Stimulated activated CD4-positive, alpha-beta T cell treated with anti-CD3 and anti-CD28 coated beads, Interleukin-1b, Interleukin-23, amount 100 ng/mL, for 24 hours (primary cell): ENCODE results near the gene MAD2L2.

ENCODE experiments used
- DNase-seq, 4 experiments: peaks; one replicate each; pipeline ENCODE4 v3.0.0-alpha.2; 2020; ENCODE audit warnings: low read depth in 4 of 4, low spot score in 1 of 4

The MAD2L2 gene

GRCh38 chr1:11684070-11684469 lies 3.1 kb upstream of the MAD2L2 start:
- DNase-seq, result no peak

- DNase-seq, result no peak
Measured at GRCh38 chr1:11682799-11683198, 1.9 kb upstream of the MAD2L2 start.

- DNase-seq, result no peak
Measured at GRCh38 chr1:11682287-11682771, 1.4 kb upstream of the MAD2L2 start.

GRCh38 chr1:11680270-11681070 lies 478 bp downstream of the MAD2L2 start:
- no peak for DNase-seq

DNA sequence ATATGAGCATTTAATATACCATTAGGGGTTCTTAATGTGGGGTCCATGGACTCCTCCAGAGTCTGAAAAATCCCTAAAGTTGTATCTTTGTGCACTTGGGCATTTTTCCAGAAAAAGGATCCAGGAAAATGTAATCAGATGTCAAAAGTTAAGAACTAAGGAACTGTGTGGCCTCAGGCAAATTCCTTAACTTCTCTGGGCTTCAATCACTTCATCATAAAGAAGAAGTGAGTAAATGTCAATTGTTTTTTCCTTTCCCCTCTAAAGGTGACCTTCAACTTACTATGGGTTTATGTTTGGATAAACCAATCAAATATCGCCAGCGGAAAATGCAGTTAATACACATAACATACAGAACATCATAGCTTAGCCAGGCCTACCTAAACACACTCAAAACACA lies 2.5 kb downstream of the MAD2L2 start:
- no peak for DNase-seq

GRCh38 chr1:11676386-11677103 lies 4.4 kb downstream of the MAD2L2 start:
- DNase-seq, result no peak

DNA sequence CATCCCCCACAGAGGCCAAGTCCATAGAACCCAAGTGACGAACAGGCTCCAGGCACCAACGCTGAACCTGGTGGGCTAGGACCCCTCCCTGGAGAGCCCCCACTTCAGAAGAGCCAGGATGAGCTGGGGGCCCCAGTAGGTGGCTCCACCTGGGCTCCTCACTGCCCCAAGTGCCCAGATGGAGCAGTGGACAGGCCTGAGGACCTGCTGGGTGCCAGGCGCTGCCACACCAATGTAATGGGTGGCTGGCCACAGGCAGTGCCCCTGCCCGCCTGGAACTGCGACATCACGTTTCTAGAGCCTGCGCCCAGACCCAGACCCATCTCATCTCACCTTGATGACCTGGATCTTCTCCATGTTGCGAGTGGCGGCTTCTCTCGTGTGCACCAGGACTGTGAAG lies 5.6 kb downstream of the MAD2L2 start:
- no peak for DNase-seq

DNA sequence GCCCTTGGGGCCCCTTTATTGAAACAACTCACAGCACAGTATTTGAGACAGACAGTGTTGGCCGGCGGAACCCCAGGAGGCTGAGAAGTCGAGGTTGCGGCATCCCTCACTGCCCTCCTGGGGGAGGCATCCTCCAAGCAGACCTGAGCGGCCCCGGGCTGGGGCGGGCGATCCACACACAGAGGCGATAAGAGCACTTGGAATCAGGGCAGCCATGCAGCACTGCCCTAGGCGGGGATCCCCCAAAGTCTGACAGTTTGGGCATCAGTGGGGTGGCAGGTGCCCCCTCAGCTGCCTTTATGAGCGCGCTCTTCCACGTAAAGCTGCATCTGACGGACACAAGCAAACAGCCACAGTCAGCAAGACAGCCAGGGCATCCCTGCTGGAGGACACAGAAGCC lies 6.5 kb downstream of the MAD2L2 start:
- DNase-seq, result no peak

GRCh38 chr1:11673089-11673769 lies 7.7 kb downstream of the MAD2L2 start:
- no peak for DNase-seq

DNA sequence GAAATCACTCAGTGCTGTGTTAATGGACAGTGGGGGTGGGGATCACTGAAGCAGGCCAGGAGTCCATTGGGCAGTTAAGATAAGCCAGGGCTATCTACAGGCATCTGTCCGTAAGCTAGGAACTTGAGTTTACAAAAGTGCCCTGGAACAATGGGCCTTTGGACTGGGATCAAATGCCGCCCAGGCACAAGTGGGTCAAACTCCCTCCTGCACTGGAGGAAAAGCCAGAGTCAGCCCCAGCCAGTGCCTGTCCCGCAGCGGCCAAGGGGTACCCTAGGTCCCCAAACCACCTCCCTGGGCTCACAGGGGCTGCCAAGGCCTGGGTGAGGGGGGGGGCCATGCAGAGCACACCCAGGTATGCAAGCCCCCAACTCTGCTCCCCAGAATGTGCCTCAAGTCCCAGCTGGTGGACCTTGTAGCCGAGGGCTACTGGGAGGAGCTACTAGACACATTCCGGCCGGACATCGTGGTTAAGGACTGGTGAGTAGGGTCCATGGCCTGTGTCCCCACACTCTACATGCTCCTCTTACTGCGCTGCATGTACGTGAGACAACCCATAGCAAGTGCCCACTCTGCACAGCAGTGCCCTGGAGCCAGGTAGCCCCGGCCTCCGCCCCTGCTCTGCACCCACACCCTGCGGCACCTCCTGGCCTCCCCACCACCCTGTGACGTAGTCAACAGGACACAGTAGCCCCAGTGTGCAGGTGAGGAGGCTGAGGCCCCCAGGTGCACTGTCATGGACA lies 9.2 kb downstream of the MAD2L2 start:
- DNase-seq, result no peak

DNA sequence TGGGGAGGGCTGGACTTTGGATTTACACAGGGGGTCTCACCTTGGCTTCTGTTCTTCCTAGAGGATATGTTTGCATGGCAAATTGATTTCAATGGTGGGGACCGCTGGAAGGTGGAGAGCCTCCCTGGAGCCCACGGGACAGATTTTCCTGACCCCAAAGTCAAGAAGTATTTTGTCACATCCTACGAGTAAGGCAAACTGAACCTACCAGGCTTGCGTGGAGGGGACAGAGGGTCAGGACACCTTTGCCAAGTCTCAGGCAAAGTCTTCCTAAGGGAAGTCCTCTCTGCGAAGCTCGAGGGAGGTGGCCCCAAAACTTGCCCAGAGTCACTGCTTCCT lies 9.8 kb downstream of the MAD2L2 start:
- DNase-seq, result no peak

- no peak for DNase-seq
Measured at GRCh38 chr1:11670747-11671146, 10.2 kb downstream of the MAD2L2 start.

DNA sequence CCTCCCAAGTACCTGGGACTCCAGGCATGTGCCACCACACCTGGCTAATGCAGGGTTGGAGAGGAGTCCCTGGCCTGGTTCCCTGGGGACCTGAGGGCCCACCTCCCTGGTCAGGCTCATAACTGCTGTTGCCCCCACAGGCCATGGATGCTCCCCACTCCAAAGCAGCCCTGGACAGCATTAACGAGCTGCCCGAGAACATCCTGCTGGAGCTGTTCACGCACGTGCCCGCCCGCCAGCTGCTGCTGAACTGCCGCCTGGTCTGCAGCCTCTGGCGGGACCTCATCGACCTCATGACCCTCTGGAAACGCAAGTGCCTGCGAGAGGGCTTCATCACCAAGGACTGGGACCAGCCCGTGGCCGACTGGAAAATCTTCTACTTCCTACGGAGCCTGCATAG lies 12.4 kb downstream of the MAD2L2 start:
- DNase-seq, result no peak

DNA sequence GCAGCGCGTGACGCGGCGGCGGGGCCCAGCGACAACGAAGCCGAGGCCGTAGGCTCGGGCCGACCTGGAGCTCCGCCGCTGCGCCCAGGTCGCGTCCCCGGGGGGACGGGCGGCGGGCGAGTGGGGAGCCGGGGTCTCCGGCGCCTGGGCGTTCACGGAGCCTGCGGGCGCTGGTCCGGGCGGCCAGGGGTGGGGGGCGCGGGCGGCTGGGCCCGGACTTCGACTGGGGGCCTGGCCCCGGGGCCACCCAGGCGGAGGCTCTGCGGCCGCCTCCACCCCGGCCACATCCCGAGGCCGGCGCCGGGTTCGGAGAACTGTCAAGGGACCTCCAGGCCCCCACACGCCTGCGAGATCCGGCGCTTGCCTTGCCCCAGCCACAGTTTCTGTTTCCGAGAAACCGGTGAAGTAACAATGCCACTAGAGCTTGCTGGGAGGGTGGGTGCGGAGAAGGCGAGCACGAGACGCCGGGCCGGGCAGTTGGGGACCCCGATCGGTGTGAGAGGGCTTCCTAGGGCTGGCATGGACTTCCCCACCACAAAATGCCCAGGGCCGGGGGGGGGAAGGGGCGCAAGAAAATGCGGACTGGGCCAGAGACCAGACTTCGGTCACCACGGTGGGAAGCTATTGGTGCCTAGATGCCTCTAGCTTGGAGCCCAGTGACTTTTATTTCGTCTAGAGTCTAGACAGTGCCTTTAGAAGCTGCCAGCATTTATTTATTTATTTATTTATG lies 16.4 kb downstream of the MAD2L2 start:
- peak in 2 of 4 experiments; percentile 31 to 34 for DNase-seq

- DNase-seq, result no peak
Measured at GRCh38 chr1:11661103-11661502, 19.8 kb downstream of the MAD2L2 start.

DNA sequence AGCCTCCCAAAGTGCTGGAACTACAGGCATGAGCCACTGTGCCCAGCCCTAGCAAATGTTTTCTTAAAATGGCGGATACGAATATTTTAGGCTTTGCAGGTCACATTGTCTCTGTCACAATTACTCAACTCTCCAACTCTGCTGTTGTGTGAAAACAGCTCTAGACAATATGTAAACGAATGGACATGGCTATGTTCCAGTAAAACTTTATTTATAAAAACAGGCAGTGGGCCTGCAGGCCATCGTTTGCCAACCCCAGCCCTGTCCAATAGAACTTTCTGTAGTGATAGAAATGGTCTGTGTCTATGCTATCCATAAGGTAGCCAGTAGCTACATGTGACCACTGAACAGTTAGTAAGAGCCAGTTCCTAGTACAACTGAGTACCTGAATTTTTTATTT lies 21.2 kb downstream of the MAD2L2 start:
- no peak for DNase-seq

DNA sequence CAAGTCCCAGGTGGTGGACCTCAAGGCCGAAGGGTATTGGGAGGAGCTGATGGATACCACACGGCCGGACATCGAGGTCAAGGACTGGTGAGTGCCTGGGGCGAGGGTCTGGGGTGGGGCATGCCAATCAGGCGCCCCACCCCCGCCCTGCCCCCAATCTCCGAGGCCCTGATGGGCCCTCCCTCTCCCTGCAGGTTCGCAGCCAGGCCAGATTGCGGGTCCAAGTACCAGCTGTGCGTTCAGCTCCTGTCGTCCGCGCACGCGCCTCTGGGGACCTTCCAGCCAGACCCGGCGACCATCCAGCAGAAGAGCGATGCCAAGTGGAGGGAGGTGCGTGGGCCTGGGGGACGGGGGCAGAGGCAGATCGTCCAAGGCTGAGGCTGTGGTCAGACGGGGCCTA lies 22.4 kb downstream of the MAD2L2 start:
- DNase-seq, result no peak

DNA sequence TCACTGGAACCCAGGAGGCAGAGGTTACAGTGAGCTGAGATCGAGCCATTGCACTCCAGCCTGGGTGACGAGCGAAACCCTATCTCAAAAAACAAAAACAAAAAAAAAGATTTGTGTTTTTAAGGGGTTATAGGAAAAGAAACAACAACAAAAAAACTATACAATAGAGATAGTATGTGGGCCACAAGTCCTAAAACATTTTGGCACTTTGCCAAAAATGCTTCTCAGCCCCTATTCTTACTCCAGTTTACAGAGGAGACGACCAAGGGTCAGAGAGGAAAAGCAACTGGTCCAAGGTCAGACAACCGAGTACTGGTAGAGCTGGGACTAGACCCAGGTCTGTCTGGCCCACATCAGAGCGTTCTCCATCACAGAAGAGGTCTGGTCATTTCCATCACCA lies 23.3 kb downstream of the MAD2L2 start:
- no peak for DNase-seq

GRCh38 chr1:11654939-11655808 lies 25.8 kb downstream of the MAD2L2 start:
- no peak for DNase-seq
